GM18951 (cell line): Measurements from ENCODE around the gene FDXR.
A peak's percentile ranks its signal among the peaks of the same experiment; 100 is the strongest.
"Not testable (repeated sequence)": the region's sequence is repeated elsewhere in the genome, so short reads cannot be mapped to it uniquely, and the experiment has no call there.

Source experiments
- POLR2A ChIP-seq: IDR thresholded peaks from 4 replicates; pipeline ENCODE4 v1.6.1; 2011; ENCODE audit warnings: mild to moderate bottlenecking; ENCODE audit not compliant: insufficient read length, insufficient read depth; ENCODE audit errors: extremely low read depth
- in situ Hi-C: fragments of 300-500 bp; cut with MboI; formaldehyde crosslinking; loops from one replicate; pipeline ENCODE4 v1.12.0; 2022; ENCODE audit warnings: low sequenced_read_pairs, mixed read lengths, inconsistent platforms; ENCODE audit not compliant: unreplicated experiment

Gene FDXR

GRCh38 chr17:74873037-74873873 lies 461 bp upstream of the FDXR start:
- TF ChIP-seq POLR2A: peak; percentile 97
- in situ Hi-C loops: no loop called here

GRCh38 chr17:74871356-74872076 lies 1.3 kb downstream of the FDXR start:
- no peak for TF ChIP-seq POLR2A
- in situ Hi-C loops: no loop called here

DNA sequence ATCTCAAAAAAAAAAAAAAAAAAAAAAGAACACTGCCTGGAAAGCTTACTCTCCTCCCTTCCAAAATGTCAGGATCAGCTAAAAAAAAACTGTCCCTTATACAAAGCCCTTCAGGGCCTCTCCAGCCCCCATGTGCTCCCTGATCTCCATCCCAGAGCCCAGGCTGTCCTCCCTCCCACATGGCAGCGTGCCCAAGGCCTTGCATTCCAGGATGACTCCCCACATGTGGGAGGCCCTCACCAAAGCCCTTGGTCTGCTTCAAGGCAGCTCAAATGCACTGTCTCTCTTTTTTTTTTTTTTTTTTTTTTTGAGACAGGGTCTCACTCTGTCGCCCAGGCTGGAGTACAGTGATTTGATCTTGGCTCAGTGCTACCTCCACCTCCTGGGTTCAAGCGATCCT lies 2.3 kb downstream of the FDXR start:
- no peak for TF ChIP-seq POLR2A
- in situ Hi-C loops: no loop called here

DNA sequence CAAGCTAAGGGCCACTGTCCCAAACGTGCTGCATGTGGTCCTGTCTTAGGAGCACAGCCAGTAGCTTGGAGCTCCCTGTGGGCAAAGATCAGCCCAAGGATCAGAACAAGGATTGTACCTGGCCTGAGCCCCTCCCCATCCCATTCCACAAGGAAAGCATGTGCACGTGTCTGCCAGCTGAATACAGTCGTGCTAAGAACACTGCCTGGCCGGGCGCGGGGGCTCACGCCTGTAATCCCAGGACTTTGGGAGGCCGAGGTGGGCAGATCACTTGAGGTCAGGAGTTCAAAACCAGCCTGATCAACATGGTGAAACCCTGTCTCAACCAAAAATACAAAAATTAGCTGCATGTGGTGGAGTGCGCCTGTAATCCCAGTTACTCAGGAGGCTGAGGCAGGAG lies 2.8 kb downstream of the FDXR start:
- in situ Hi-C loops: not testable (repeated sequence)

DNA sequence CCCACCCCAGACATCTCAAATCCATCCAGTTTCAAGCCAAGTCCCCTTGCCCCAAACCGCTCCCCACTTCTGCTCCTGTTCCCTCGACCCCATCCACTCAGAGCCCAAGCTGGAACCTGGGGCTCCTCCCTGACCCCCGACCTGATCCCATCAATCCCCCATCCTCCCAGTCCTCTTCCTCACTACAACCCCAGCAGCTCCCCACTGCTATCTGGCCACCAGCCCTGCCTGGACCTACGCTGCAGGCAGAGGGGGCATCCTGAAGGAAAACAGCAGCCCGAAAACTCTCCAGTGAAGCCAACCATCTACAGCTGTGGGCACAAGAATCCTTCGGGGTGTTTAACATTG lies 3.9 kb downstream of the FDXR start:
- no peak for TF ChIP-seq POLR2A
- in situ Hi-C loops: no loop called here

- TF ChIP-seq POLR2A: no peak
- in situ Hi-C loops: no loop called here
These were observed 4.4 kb downstream of the FDXR start for GRCh38 chr17:74868251-74868907.

DNA sequence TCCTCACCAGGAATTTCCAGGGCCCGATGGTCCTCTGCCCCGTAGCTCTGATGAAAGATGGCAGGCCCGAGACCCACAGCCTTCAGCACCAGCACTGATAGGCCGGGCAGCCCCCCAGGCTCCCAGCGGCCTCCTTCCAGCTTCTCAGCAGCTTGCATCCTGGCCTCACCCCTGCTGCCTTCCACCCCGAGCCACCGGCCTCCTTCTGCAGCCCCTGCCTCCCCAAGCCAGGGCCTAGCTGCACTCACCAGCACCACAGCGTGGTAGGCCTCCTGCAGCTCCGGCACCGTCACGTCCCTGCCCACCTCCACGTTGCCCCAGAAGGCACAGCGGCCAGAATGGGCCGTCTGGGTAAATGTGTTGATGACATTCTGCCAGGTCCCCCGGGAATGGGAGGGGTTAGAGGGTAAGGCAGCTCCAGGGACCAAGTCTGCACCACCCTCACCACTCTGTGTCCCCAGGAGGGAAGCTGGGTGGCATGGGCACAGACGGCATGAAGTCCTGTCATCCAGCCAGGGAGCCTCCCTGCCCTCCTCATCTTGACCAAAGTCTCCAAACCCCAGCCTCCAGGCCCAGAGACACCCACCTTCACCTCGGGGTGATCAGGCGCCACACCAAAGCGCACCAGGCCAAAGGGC lies 6.5 kb downstream of the FDXR start:
- no peak for TF ChIP-seq POLR2A
- in situ Hi-C loops: no loop called here

DNA sequence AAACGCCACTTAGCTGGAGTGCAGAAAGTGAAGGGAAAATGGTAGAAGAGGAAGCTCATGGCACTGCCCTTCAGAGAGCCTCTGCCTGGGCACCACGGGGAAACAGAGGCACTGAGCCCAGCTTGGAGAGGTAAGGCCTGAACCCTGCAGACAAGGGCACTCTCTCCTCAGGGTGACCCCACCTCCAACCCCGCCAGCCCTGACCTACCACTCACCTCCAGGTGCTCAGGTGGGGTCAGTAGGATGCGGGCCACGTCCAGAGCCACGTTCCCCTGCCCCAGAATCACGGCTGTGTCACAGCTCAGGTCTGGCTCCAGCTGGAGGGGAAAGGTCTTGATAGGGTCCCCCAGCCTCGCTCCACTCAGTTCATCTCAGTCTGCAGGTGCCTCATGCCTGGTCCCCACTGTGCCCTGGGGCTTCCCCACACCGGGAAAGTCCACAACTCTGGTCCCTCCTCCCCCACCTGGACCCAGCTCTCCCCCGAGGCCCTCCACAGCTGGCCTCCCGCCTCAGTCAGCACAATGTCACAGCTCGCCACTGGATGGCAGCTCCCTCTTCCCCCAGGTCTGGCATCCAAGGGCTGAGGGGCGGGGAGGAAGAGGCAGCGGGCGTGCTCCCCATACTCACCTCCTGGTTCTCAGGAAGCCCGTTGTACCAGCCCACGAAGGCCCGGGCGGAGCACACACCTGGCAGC lies 7.1 kb downstream of the FDXR start:
- in situ Hi-C loops: no loop called here
- no peak for TF ChIP-seq POLR2A

GRCh38 chr17:74864866-74865395 lies 7.9 kb downstream of the FDXR start:
- in situ Hi-C loops: no loop called here
- no peak for TF ChIP-seq POLR2A

- in situ Hi-C loops: no loop called here
- TF ChIP-seq POLR2A: no peak
These were observed 8.4 kb downstream of the FDXR start for GRCh38 chr17:74864297-74864865.

DNA sequence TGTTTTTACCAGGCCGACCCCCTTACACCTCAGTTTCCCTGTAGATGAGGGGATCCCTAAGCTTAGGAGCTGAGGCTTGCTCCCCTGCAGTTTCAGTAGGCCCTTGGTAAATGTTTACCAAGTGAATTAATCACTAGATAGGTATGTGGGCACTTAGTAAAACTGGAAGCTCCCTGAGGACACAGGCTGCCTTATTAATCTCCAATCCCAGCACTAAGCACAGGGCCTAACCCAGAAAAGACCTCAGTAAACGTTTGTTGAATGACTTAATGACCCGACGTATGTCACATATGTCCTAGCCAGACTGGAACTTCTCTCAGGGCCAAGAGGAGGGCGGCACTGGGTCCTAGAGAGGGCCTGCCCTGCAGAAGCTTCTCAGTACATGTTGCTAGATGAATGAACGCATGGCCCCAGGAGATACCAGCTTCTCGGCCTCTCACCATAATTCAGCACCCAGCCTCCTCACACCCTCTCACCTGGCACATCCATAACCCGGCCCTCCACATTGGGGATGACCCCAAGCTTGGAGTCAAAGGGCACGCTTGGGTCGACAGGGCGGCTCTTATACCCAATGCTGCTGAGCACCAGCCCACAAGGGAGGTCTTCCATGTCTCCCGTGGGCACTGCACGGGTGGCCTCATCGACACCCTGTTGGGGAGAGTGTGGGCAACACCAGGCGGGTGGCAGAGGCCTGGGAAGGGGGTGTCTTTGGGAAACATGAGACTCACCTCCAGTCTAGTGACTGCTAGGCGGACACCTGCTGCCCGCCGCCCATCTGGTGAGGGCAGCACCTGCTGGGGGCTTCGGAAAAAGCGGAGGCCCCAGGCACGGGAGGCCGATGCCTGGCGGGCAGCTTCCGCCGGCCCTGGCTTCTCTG lies 9.1 kb downstream of the FDXR start:
- TF ChIP-seq POLR2A: no peak
- in situ Hi-C loops: no loop called here
